Body of pancreas (tissue), 4 donors: ENCODE measurements around the gene CDK16. TPM values are rescaled to one million over a fixed set of nuclear protein-coding genes. Genes with fewer than 3 reads are reported as not detected.

ENCODE experiments used
- ATAC-seq: fragments of 150-250 bp; one replicate; pipeline ENCODE4 v1.9.1; 2016
- DNase-seq, 4 donors: peaks; one replicate each; pipeline ENCODE4 v3.0.0-alpha.2; 2019
- H3K27ac ChIP-seq, 4 donors: fragments of 200-600 bp; sonication (generic); 1 replicate in 3 of 4; 2 replicates in 1 of 4; pipeline versions ENCODE4 v1.5.1 to v1.6.1; 2016 to 2019; ENCODE audit warnings: mild to moderate bottlenecking in 1 of 4, mixed read lengths in 1 of 4, moderate library complexity in 1 of 4
- H3K27me3 ChIP-seq, 2 donors: fragments of 200-600 bp; sonication (generic); one replicate each; pipeline ENCODE4 v1.6.0; 2016; ENCODE audit warnings: mild to moderate bottlenecking in 1 of 2
- H3K36me3 ChIP-seq, 2 donors: fragments of 200-600 bp; sonication (generic); replicated peaks in 1 of 2; 2 replicates each; pipeline ENCODE4 v1.5.1; 2016; ENCODE audit warnings: low read depth in 2 of 2; ENCODE audit not compliant: insufficient read depth in 1 of 2
- H3K4me1 ChIP-seq: fragments of 200-600 bp; sonication (generic); one replicate; pipeline ENCODE4 v1.6.0; 2016
- H3K4me3 ChIP-seq, 2 donors: fragments of 200-600 bp; sonication (generic); 1 replicate in 1 of 2; 2 replicates in 1 of 2; pipeline ENCODE4 v1.5.1; 2016 to 2019
- H3K9me3 ChIP-seq, 3 donors: fragments of 200-600 bp; sonication (generic); 1 replicate in 2 of 3; 2 replicates in 1 of 3; pipeline ENCODE4 v1.5.1; 2016
- CTCF ChIP-seq, 7 experiments: fragments of 450-650 bp in 4 of 7; fragments of 200-600 bp in 3 of 7; sonication (generic) in 3 of 7; IDR thresholded peaks; one replicate each; pipeline ENCODE4 v1.5.1; 2016 to 2019; ENCODE audit warnings: antibody characterized with exemption in 7 of 7
- POLR2A ChIP-seq, 3 donors: fragments of 450-650 bp; IDR thresholded peaks; one replicate each; pipeline ENCODE4 v1.6.1; 2016; ENCODE audit warnings: antibody characterized with exemption in 3 of 3, mild to moderate bottlenecking in 2 of 3
- whole genome bisulfite sequencing, 2 donors: methylation state at CpG; one replicate each; pipeline ENCODE4 v1.1.5; 2017; 5-methylcytosine and 5-hydroxymethylcytosine counted together
- intact Hi-C: fragments of 100-400 bp; cut with DNase I; formaldehyde crosslinking; loops from one replicate; pipeline ENCODE4 v1.15.1; 2023
- total RNA-seq, 2 donors: library from RNA; depleted of rRNA; stranded (reverse); fragments of >200 nt; gene quantifications; one replicate each; pipeline ENCODE4 v1.1.0, GENCODE V29; 2016

Gene CDK16
- total RNA-seq, 2 donors from 2014 or later, result 53.2 to 83.4 TPM

GRCh38 chrX:47214435-47215077, 3.9 kb upstream of the CDK16 start:
- Histone ChIP-seq H3K4me3 (no peak overlapping the region), H3K27ac (no peak overlapping the region), H3K27me3 (no peaks in the 10 kb centered on the region), H3K36me3 (peaks cover 0 to 18% of the 10 kb centered on the region in 2 donors), H3K4me1 (peaks cover 10% of the 10 kb centered on the region), H3K9me3 (no peaks in the 10 kb centered on the region)
- TF ChIP-seq POLR2A (IDR thresholded peaks at IDR 0.05) (no peak), CTCF (IDR thresholded peaks at IDR 0.05) (no peak)
- DNase-seq (peak in 1 of 4 donors; percentile 8), ATAC-seq (no peak)
- 86 to 87% methylated on average over 18 of the region's 20 CpGs for WGBS, 2 donors
- intact Hi-C loops, result no loop called here

- Histone ChIP-seq H3K4me1 (peaks cover 19% of the 10 kb centered on the region), H3K4me3 (no peak overlapping the region), H3K27ac (no peak overlapping the region), H3K36me3 (peaks cover 0 to 15% of the 10 kb centered on the region in 2 donors), H3K9me3 (no peaks in the 10 kb centered on the region), H3K27me3 (no peaks in the 10 kb centered on the region)
- TF ChIP-seq CTCF (IDR thresholded peaks at IDR 0.05) (no peak), POLR2A (IDR thresholded peaks at IDR 0.05) (no peak)
- intact Hi-C loops, result no loop called here
- DNase-seq, result peak in 1 of 4 donors; percentile 2
- WGBS, 2 donors, result 86% methylated on average over 11 of the region's 12 CpGs; no CpG with 5 or more reads in 1 of the 2 donors
- no peak for ATAC-seq
Measured at GRCh38 chrX:47215291-47215900, 3.1 kb upstream of the CDK16 start.

GRCh38 chrX:47216393-47216925, 2.0 kb upstream of the CDK16 start:
- intact Hi-C loops, result no loop called here
- Histone ChIP-seq H3K36me3 (peaks cover 0 to 13% of the 10 kb centered on the region in 2 donors), H3K9me3 (no peaks in the 10 kb centered on the region), H3K27ac (peak overlapping the region; percentile 57 to 99 (median 88)), H3K27me3 (no peaks in the 10 kb centered on the region), H3K4me3 (no peak overlapping the region), H3K4me1 (peaks cover 26% of the 10 kb centered on the region)
- 76 to 79% methylated on average over 8 of the region's 8 CpGs for WGBS, 2 donors
- DNase-seq, result no peak
- TF ChIP-seq POLR2A (IDR thresholded peaks at IDR 0.05) (no peak), CTCF (IDR thresholded peaks at IDR 0.05) (no peak)
- no peak for ATAC-seq

- WGBS, 2 donors, result 4 to 6% methylated on average over 22 of the region's 22 CpGs
- H3K9me3 ChIP-seq, result no peaks in the 10 kb centered on the region
- DNase-seq, result peak in 3 of 4 donors; percentile 12 to 44 (median 30)
- TF ChIP-seq CTCF (IDR thresholded peaks at IDR 0.05), result no peak
- TF ChIP-seq POLR2A (IDR thresholded peaks at IDR 0.05), result no peak
- peak; percentile 3 for ATAC-seq
- no peak overlapping the region for H3K4me3 ChIP-seq
- H3K27ac ChIP-seq, result peak overlapping the region; percentile 57 to 99 (median 88)
- peaks cover 0 to 9% of the 10 kb centered on the region in 2 donors for H3K36me3 ChIP-seq
- H3K4me1 ChIP-seq, result peaks cover 29% of the 10 kb centered on the region
- no peaks in the 10 kb centered on the region for H3K27me3 ChIP-seq
- intact Hi-C loops, result no loop called here
Measured at GRCh38 chrX:47217121-47217851, 1.2 kb upstream of the CDK16 start.
